ENCODE results near the gene FGD6.
A peak's percentile ranks its signal among the peaks of the same experiment; 100 is the strongest.
"Not testable (repeated sequence)": the region's sequence is repeated elsewhere in the genome, so short reads cannot be mapped to it uniquely, and the experiment has no call there.

The FGD6 gene

GRCh38 chr12:95173392-95174251 is 43.6 kb downstream of the FGD6 start:
- DNase-seq = peak; percentile 35

- no peak for DNase-seq
Measured at GRCh38 chr12:95169368-95169767, 47.9 kb downstream of the FGD6 start.

GRCh38 chr12:95168746-95169145 is 48.5 kb downstream of the FGD6 start:
- DNase-seq = no peak

GRCh38 chr12:95164656-95165055 is 52.6 kb downstream of the FGD6 start:
- no peak for DNase-seq

- DNase-seq = no peak
Measured at GRCh38 chr12:95158919-95159318, 58.3 kb downstream of the FGD6 start.

GRCh38 chr12:95151821-95152220 is 65.4 kb downstream of the FGD6 start:
- DNase-seq = no peak

GRCh38 chr12:95151406-95151805 is 65.9 kb downstream of the FGD6 start:
- DNase-seq = no peak

- DNase-seq = no peak
Measured at GRCh38 chr12:95150501-95150900, 66.8 kb downstream of the FGD6 start.

GRCh38 chr12:95147866-95148265 is 69.4 kb downstream of the FGD6 start:
- DNase-seq = no peak

- no peak for DNase-seq
Measured at GRCh38 chr12:95146769-95147168, 70.5 kb downstream of the FGD6 start.

- DNase-seq = no peak
Measured at GRCh38 chr12:95143621-95144205, 73.6 kb downstream of the FGD6 start.

GRCh38 chr12:95142431-95143151 is 74.7 kb downstream of the FGD6 start:
- DNase-seq = no peak

GRCh38 chr12:95141310-95141709 is 76.0 kb downstream of the FGD6 start:
- DNase-seq = no peak

GRCh38 chr12:95138031-95138430 is 79.2 kb downstream of the FGD6 start:
- DNase-seq = not testable (repeated sequence)

GRCh38 chr12:95136598-95136997 is 80.7 kb downstream of the FGD6 start:
- no peak for DNase-seq

GRCh38 chr12:95134085-95134484 is 83.2 kb downstream of the FGD6 start:
- DNase-seq = no peak

GRCh38 chr12:95131589-95132340 is 85.5 kb downstream of the FGD6 start:
- no peak for DNase-seq

GRCh38 chr12:95130096-95130495 is 87.2 kb downstream of the FGD6 start:
- DNase-seq = no peak

GRCh38 chr12:95129115-95129514 is 88.2 kb downstream of the FGD6 start:
- DNase-seq = no peak

GRCh38 chr12:95126736-95127135 is 90.5 kb downstream of the FGD6 start:
- no peak for DNase-seq

- no peak for DNase-seq
Measured at GRCh38 chr12:95126076-95126475, 91.2 kb downstream of the FGD6 start.

GRCh38 chr12:95124106-95124505 is 93.2 kb downstream of the FGD6 start:
- no peak for DNase-seq

- no peak for DNase-seq
Measured at GRCh38 chr12:95118788-95119179, 98.5 kb downstream of the FGD6 start.

Measured in NCI-H1694 (cell line).